Ecto neural progenitor cell (in vitro differentiated cells): ENCODE data around the gene IFT74.
"Not testable (repeated sequence)": the region's sequence is repeated elsewhere in the genome, so short reads cannot be mapped to it uniquely, and the experiment has no call there.

ENCODE experiments used
- DNase-seq: peaks from one replicate; pipeline ENCODE4 v3.0.0-alpha.2; 2018; ENCODE audit warnings: low spot score

IFT74 gene

GRCh38 chr9:27073841-27074728, 117.9 kb downstream of the IFT74 start:
- no peak for DNase-seq

GRCh38 chr9:27078685-27079084, 122.5 kb downstream of the IFT74 start:
- no peak for DNase-seq

- DNase-seq: no peak
Measured at GRCh38 chr9:27085456-27085855, 129.2 kb downstream of the IFT74 start.

GRCh38 chr9:27086818-27087680, 130.8 kb downstream of the IFT74 start:
- DNase-seq: no peak

- DNase-seq: no peak
Measured at GRCh38 chr9:27088981-27089380, 132.8 kb downstream of the IFT74 start.

- no peak for DNase-seq
Measured at GRCh38 chr9:27089706-27090105, 133.5 kb downstream of the IFT74 start.

GRCh38 chr9:27090231-27090630, 134.0 kb downstream of the IFT74 start:
- no peak for DNase-seq

GRCh38 chr9:27090711-27091110, 134.5 kb downstream of the IFT74 start:
- no peak for DNase-seq

- DNase-seq: not testable (repeated sequence)
Measured at GRCh38 chr9:27092496-27092895, 136.3 kb downstream of the IFT74 start.

GRCh38 chr9:27093384-27094067, 137.3 kb downstream of the IFT74 start:
- not testable (repeated sequence) for DNase-seq

- no peak for DNase-seq
Measured at GRCh38 chr9:27094640-27095298, 138.6 kb downstream of the IFT74 start.

- no peak for DNase-seq
Measured at GRCh38 chr9:27107241-27107640, 151.0 kb downstream of the IFT74 start.

GRCh38 chr9:27108981-27109541, 152.8 kb downstream of the IFT74 start, which contains the start of gene TEK:
TEK (plus strand) TSS chr9:27109225; CDS start chr9:27109591, 366 bp downstream.
- peak; percentile 50 for DNase-seq

- no peak for DNase-seq
Measured at GRCh38 chr9:27109621-27110020, 153.4 kb downstream of the IFT74 start.

- no peak for DNase-seq
Measured at GRCh38 chr9:27110181-27110580, 154.0 kb downstream of the IFT74 start.

GRCh38 chr9:27112235-27112634, 156.0 kb downstream of the IFT74 start:
- no peak for DNase-seq
